NCI-H2196 treated with DMSO at 0.1 percent for 48 hours (cell line): ENCODE data around the gene BEND7.
A peak's percentile ranks its signal among the peaks of the same experiment; 100 is the strongest.
"Not testable (repeated sequence)": the region's sequence is repeated elsewhere in the genome, so short reads cannot be mapped to it uniquely, and the experiment has no call there.

Experiments used
- DNase-seq: peaks from one replicate; lab custom pipeline; 2025; ENCODE audit not compliant: unreplicated experiment; lab: John Stamatoyannopoulos, UW

The BEND7 gene

DNA sequence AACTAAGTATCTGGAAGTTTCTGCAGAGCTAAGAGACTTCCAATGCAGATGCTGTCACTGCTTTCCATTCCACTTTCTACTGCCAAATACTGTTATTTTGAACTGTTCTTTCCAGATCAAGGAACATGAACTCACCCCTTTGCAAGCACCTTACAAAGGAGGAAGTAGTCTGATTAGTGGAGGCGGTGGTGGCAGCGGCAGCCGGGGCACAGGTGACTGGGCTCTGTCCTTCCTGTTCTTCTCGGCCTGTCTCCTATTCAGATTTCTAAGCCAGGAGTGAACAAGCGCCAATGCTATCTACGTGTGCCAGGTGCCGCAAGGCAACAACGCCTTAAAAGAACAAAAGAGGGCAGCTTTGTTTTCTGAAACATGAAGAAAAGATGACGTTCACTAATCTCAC, 44.9 kb downstream of the BEND7 start:
- DNase-seq = no peak

DNA sequence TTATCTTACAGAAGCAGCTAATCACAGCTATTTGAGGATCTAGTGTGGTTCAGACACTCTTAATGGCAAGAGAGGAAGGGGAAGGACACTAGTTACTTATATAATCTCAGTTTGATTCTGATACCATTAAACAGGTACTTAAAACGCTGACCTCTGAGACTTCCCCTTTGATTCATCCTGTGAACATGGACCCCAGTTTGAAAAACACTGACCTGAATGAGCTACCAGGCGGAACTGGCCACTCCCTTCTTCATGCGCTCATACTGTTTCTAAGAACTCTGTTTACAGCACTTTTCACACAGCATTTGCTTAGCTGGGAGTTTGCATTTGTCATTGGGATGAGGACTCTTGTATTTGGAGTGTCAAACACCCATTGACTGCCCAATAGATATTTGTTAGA, 45.7 kb downstream of the BEND7 start:
- DNase-seq = no peak

DNA sequence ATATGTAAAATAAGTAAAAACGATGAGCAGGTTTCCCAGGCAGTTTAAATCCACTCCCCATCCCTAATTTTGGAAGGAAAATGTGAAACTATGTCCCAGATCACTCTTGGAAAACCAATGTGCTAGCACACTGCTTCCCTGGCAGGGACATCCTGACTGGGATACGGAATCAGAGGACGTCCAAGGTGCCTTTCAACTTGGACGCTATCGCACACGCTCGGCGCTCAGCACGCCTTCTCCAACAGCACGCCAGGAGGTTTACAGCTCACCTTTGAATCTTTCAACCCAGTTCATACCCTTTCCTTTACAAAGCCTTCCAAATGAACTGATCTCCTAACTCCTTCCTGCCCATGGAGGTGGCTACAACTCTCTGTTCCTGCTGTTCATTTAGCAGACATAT, 47.1 kb downstream of the BEND7 start:
- no peak for DNase-seq

DNA sequence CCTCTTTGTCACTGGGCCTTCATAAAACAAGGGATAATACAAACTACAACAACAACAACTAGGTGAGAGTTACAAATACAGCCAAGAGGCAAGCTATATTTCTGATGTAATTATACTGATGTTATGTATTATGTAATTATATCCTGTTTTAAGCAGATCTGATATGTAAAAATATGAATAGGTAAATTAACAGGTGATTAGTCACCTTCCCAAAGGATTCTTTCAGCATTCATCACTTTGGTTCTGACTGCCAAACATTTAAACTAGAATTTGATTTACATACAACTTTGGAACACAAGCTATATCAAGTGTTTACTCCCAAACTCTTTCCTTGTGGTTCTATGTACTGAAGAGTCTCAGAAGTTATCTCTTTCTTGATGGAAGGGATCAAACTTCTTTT, 53.7 kb downstream of the BEND7 start:
- DNase-seq = no peak

DNA sequence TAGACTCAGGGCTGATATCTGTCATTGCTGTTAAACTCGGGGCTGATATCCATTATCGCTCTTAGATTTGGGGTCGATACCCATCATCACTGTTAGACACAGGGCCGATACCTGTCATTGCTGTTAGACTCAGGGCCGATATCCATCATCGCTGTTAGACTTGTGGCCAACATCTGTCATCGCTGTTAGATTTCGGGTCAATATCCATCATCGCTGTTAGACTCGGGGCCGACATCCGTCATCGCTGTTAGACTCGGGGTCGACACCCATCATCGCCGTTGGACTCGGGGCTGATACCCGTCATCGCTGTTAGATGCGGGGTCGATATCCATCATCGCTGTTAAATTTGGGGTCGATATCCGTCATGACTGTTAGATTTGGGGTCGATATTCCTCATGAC, 54.8 kb downstream of the BEND7 start:
- DNase-seq = no peak

DNA sequence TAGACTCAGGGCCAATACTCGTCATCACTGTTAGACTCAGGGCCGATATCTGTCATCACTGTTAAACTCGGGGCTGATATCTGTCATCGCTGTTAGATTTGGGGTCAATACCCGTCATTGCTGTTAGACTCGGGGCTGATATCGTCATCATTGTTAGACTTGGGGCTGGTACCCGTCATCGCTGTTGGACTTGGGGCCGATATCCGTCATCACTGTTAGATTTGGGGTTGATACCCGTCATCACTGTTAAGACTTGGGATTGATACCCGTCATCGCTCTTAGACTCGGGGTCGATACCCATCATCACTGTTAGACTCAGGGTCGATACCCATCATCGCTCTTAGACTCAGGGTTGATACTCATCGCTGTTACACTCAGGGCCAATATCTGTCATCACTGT, 56.5 kb downstream of the BEND7 start:
- no peak for DNase-seq

DNA sequence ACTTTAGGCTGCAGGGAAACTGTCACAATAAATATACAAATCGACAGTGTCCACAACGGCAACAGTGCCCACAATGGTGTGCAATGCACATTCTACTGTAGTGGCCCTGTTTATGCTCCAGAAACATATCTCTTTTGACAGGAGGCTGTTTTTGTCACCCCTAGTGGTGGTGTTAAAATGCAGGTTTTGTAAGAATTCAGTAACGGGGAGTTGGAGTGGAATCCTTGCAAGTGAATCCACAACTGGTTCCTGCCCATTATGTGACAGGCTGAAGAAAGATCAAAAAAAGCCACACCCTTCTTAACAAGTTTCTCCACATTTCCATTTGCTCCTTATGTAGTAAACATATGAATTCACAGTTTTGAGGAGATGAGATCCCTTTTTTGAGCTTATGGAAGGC, 58.5 kb downstream of the BEND7 start:
- no peak for DNase-seq

DNA sequence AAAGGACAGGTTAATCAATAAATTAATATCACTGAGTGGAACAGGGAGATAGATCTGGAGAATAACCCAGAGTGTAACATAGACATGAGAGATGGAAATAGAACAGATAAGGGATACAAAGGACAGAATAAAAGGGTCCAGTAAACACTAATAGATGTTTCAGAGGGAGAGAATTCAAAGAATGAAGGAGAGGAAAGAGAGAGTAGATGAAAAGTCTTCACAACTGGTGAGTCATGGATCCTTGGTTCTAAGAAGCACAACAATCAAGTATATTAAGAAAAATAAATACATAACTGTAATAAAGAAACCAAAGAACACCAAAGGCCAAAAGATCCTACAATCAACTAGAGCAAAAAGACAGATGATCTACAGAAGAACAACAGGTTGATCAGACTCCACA, 66.3 kb downstream of the BEND7 start:
- no peak for DNase-seq

DNA sequence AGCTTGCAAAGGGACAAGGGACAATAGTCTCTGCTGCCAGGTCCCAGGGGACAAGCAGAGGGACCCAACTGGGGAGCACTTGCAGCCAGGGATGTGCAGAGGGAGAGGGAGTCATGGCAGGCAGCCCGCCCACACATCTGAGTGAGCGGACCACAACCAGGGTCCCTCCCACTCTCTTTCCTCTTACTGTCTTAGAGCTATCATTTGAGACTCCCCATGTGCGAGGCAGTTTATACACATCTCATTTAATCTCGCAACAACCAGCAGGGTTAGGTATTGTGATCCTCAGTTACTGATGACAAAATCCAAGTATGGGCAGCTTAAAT, 70.2 kb downstream of the BEND7 start:
- DNase-seq = no peak

DNA sequence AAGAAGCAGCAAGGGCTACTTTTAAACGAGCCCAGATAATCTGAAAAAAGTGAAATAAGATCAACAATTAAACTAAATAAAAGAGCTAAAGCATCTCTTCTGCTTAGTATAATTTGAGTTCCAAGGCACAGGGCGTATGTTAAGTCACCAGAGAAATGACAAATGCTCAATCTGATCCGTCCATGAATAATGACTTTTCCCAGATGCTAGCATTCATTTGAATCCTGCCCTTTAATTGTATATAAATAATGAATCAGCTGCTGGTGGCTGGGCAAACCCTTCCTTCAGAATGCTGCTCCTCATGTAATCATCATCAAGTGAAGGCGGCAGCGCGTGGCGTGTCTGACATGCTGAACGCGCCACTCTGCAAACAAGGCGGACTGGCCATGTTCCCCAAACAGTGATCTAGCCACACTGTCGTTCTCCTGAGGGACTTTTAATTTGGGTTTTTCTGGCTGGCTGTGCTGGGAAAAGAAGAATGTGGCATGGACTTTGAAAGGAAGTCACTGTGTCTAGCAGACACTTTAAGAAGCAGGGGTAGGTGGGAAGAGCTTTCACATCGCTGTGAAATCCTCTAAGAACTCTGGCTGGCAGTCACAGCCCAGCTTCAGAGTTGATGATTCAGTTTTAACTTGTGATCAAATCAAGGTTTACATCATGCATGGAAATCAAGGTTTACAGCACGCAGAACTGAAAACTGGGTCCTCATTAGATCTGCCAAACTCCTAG, 70.7 kb downstream of the BEND7 start:
- DNase-seq = no peak

DNA sequence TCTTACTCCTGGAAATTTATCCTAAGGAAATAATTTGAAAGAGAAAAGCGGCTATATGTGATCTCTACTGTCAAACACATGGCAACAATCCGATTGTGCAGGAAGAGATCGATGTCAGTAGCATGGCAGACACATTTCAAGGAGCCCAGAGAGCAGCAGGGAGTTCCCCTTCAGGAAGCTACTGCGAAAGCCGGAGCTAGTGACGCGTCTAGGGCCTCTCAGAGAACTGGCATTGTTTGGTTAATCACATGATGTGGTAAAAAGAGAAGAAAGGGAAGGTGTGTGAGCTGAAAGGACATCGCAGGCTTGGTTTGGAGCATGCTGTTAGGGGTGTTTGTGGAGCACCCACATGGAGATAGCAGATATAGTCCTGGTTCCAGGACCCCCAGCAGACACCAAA, 74.9 kb downstream of the BEND7 start:
- no peak for DNase-seq

DNA sequence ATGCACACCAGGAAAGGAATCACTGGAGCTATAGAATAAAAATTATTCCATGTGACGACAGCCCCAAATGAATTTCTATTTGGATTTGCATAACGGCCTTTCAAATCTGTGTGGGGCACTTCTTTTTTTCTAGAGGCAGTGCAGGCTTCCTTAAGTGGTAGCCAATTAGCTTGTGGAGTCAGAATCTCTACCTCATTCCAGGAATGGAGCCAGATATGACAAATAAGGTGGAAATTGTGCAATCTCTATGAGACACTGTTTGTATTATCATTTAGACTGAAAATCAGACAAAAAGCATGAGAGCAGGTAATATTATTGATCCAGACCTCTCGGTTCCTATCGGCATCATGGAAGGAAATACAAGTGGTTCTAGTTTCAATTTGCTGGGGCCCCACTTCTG, 78.7 kb downstream of the BEND7 start:
- DNase-seq = no peak

DNA sequence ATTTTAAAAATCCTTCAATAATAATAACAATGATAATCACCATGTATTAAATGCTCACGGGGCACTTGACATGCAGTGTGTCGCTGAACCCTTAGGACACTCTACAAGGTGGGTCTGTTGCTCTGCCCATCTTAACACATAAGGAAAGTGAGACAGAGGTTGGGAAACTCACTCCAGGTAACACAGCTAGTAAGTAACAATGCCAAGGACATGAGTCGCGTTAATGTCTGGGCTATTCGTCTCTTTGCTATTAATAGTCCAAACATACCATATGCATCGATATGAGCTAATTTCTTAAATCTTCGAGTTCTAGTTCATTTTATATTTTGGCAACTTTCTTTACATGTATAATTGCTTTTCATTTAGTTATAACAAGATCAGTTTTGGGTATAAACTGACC, 79.5 kb downstream of the BEND7 start:
- no peak for DNase-seq

DNA sequence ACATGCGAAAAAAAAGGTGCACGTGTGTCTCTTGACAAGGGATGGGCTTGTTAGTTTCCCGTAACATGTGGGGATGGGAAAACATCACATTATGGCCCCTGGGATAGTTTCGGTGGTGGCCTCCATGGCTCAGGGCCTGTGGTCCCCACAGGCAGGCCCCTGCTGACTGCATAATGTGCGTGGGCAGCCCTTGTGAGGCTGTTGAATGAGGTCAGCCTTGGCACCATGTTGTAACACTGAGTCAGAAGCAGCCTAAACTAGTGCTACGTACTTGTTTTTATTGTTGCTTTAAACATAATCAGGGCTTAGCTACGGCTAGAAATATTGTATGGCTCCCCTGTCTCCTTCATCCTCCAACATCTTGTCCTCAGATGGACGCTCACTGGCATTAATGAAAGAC, 80.6 kb downstream of the BEND7 start:
- no peak for DNase-seq

DNA sequence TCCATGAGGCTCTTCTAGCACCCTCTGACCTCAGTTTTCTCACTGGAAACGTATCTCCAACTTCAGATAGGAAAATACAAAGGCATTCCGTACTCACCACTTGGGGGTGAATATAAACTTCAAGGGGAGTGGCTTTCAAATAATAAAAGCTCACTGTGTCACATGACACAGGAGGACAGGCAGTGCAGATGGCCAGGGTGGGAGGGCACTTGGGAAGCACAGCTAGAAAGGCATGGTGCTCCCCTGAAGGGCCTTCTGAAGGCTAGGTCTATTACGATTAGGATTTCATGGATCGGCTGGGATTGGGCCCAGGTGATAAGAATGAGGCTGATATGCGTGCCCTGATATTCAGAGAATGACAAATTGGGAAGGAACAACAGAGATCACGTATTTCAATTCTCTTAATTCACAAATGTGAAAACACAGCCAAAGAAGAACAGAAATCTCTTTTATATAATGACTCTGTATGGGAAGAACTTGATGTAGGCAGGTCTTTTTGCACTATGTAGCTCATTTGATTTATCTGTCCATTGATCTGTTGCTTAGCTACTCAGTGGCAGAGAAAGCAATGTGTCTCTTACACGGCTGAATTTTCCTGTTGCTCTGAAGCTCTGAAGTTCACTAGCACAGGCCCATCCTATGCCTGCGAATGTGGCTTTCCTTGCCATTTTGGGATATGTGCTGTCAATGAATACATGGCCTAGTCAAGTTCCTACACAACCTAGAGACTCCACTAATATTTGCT, 83.0 kb downstream of the BEND7 start:
- no peak for DNase-seq

DNA sequence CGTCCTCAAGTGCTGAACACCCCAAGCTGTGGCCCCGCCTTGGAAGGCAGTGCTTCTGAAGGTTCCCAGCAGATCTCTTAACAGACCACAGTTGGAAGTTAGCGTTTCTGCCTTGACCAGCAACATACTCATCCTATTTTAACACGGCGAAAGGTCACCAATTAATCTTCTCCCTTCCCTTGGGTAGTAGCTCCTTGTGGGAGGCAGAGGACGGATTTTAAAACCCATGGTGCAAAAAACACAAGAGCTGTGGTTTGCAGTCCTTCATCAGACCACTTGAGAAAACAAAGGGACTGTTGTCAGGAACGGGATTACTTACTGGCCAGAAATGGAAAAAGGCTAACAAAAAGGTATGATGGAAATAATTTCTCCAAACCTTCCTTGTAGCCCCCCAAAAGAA, 87.3 kb downstream of the BEND7 start:
- no peak for DNase-seq

DNA sequence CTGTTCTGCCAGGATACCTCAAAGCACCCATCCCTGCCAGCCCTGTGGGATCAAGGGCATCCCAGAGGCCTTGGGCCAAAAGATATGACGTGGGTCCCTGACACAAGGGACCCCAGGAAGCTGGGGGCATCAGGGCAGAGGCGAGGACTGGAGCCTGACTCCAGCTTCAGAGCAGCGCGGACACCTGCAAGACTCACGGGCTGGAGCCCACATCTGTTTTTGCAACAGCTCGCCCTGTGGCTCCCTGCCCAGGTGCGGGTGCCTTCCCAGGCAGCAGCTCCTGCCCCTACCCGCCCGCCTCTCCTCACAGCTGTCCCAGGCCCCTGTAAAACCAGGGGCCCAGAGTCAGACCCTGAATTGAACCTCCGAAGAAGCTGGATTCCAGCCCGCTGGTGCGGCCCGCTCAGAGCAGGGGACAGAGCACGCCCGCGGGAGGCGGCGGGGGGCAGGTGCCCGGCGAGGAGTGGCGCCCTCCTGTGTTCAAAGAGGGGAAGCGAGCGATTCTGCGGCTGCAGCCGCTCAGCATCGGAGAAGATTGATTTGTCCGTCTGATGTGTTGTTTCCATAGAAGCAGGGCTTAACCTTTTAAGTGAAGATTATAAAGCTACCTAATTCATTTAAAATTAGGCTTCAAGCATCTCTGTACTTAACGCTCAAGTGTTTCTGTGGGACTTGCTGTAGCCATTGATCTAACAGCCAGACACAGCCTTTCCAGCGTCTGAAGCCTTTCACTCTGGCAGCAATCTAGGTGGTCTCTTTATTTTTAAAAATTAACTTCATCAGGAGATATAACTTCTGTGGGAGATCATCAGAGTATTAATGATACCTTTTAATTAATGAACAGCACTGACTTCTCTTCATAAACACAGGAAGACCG, 88.4 kb downstream of the BEND7 start:
- peak; percentile 4 for DNase-seq

DNA sequence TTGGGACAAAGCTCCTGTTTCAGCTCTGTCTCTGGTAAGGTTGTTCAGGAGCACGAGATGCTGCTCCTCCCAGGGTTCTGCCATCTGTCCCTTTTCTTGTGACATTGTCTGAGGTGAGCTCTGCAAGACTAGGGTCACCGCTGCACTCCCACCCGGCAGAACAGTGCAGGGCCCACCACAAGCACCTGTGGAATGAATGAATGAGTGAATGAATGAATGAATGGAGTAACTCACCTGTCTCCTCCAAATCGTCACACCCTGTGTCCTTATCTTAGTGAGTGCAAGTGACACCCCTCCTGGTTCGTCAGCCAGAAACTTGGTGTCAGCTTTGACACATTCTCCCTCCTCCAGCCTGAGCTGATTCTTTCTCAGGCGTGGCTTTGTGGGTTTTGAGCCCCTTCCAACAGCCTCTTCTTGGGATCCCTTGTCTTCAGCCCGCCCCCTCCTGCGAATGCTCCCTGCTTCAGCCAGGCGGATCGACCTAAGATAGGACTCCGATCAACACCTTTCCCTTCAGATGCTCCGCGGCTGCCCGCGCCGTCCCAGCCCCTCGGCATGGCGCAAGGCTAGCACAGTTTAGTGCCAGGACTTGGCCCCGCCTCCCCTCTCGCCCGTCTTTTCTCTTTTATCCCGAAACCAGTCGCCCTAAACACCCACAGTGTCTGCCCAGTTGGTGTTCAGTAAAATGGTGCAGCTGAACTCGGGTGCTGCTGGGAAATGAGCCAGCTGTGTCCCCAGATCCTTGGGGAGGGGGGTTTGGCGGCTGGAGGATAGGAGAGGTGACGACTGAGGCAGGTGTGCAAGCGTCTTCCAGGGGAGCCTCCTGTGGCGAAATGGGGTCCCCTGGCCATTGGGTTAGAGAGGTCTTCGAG, 89.3 kb downstream of the BEND7 start:
- no peak for DNase-seq

DNA sequence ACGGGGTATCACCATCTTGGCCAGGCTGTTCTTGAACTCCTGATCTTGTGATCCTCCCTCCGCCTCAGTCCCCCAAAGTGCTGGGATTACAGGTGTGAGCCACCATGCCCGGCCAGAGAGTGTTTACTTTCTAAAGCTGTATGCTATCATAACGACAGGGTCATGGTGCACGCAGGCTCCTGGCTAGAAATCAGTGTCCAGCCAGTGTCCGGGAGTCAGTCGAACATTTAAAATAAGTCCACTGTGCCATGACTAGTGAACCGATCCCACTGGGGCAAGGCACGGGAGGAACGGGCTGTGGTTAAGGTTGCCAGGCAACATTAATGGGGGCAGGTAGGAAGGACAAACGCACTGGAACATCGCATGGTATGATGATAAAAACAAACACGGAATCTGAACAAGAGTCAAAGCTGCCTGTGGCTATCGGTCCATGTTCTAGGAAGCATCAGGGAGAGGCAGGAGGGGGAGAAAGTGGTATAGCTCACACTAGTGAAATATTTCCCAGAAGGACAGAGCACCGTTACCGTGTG, 91.7 kb downstream of the BEND7 start:
- DNase-seq = no peak

DNA sequence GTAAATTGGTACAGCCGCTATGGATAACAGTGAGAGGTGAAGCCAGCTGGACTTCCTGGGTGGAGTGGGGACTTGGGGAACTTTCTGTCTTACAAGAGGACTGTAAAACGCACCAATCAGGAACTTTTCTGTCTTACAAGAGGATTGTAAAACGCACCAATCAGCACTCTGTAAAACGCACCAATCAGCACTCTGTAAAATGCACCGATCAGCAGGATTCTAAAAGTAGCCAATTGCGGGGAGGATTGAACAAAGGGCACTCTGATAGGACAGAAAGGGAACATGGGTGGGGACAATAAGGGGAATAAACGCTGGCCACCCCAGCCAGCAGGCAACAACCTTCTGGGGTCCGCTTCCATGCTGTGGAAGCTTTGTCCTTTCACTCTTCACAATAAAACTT, 100.9 kb downstream of the BEND7 start:
- DNase-seq = not testable (repeated sequence)

DNA sequence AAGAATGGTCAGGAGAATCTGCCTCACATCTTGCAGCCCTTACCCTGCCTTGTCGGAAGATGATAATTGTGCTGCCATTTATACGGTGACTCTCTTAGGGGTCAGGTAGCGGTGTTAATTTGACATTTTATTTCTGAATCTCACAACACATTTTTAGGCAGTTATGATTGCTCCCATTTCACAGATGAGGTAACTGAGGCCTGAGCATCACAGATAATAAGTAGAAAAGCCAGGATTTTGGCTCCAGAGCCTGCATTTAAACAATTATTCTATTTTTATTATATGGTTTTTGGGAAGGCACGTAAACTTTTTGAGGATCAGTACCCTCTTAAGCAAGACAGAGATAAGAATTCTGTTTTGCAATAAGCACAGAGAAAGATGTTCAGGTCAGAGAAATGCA, 103.4 kb downstream of the BEND7 start:
- DNase-seq = no peak
